HEK293T (cell line): ENCODE measurements around the gene VAMP2.

ENCODE experiments used
- FOXA1 ChIP-seq: fragments of 450-650 bp; IDR thresholded peaks from 2 replicates; pipeline ENCODE4 v1.6.1; 2016; ENCODE audit warnings: mild to moderate bottlenecking
- FOXM1 ChIP-seq: fragments of 450-650 bp; IDR thresholded peaks from 2 replicates; pipeline ENCODE4 v1.6.1; 2017; ENCODE audit warnings: mild to moderate bottlenecking, borderline replicate concordance
- HDGF ChIP-seq: fragments of 450-650 bp; IDR thresholded peaks from 2 replicates; pipeline ENCODE4 v1.6.1; 2017; ENCODE audit warnings: antibody characterized with exemption, borderline replicate concordance

- TF ChIP-seq FOXA1 (no peak), FOXM1 (no peak), HDGF (no peak)
Observed at GRCh38 chr17:8189041-8189710, 26.4 kb upstream of the VAMP2 start.
